Activated CD8-positive, alpha-beta T cell treated with anti-CD3 and anti-CD28 coated beads for 36 hours (primary cell): ENCODE data around the gene DIS3L2. TPM values are rescaled to one million over a fixed set of nuclear protein-coding genes. Genes with fewer than 3 reads are reported as not detected.
"Not testable (repeated sequence)": the region's sequence is repeated elsewhere in the genome, so short reads cannot be mapped to it uniquely, and the experiment has no call there.

ENCODE experiments used
- ATAC-seq: fragments of 200-7000 bp; cut with Tn5 transposase; one replicate; pipeline ENCODE4 v1.10.0; 2021; ENCODE audit warnings: mild to moderate bottlenecking, moderate library complexity
- CTCF ChIA-PET: fragments of 350-600 bp; sonication (Branson Sonifier 250); formaldehyde crosslinking; loops from one replicate; lab custom pipeline; 2021; ENCODE audit warnings: antibody characterized with exemption; lab: Charles Lee
- POLR2A ChIA-PET: fragments of 350-600 bp; sonication (Branson Sonifier 250); formaldehyde crosslinking; loops from one replicate; lab custom pipeline; 2021; ENCODE audit warnings: antibody characterized with exemption; lab: Charles Lee
- DNase-seq: peaks from one replicate; pipeline ENCODE4 v3.0.0-alpha.2; 2020
- H3K27ac Mint-ChIP-seq: one replicate; pipeline ENCODE4 v1.8.0; 2021; ENCODE audit warnings: mild to moderate bottlenecking, mixed read lengths
- H3K27me3 Mint-ChIP-seq: one replicate; pipeline ENCODE4 v1.8.0; 2021; ENCODE audit warnings: mixed read lengths
- H3K36me3 Mint-ChIP-seq: one replicate; pipeline ENCODE4 v1.8.0; 2021; ENCODE audit warnings: low read depth, mixed read lengths
- H3K4me1 Mint-ChIP-seq: one replicate; pipeline ENCODE4 v1.8.0; 2021; ENCODE audit warnings: low read depth, mixed read lengths
- H3K4me3 Mint-ChIP-seq: one replicate; pipeline ENCODE4 v1.8.0; 2021; ENCODE audit warnings: mild to moderate bottlenecking, moderate library complexity, mixed read lengths
- H3K9me3 Mint-ChIP-seq: one replicate; pipeline ENCODE4 v1.8.0; 2021; ENCODE audit warnings: mixed read lengths
- intact Hi-C: fragments of 100-400 bp; cut with micrococcal nuclease; formaldehyde crosslinking; loops from one replicate; pipeline ENCODE4 v1.10.0; 2022
- microRNA-seq: library from miRNA; unstranded; fragments of <30 nt; microRNA quantifications from one replicate; pipeline ENCODE4 v1.2.0, GENCODE V29; 2022; ENCODE audit warnings: borderline microRNAs expressed, borderline replicate concordance
- total RNA-seq, 2 experiments: library from RNA; stranded (reverse); gene quantifications; one replicate each; pipeline ENCODE4 v1.2.3, GENCODE V29; 2021
- TF ChIP-seq, protein P1 (sequence below): fragments of 200-600 bp; IDR thresholded peaks from one replicate; pipeline ENCODE4 v1.8.0; 2022; ENCODE audit warnings: antibody characterized with exemption, mild to moderate bottlenecking

The DIS3L2 gene
- total RNA-seq, 2 experiments from 2014 or later: 26.5 to 27.2 TPM

DNA sequence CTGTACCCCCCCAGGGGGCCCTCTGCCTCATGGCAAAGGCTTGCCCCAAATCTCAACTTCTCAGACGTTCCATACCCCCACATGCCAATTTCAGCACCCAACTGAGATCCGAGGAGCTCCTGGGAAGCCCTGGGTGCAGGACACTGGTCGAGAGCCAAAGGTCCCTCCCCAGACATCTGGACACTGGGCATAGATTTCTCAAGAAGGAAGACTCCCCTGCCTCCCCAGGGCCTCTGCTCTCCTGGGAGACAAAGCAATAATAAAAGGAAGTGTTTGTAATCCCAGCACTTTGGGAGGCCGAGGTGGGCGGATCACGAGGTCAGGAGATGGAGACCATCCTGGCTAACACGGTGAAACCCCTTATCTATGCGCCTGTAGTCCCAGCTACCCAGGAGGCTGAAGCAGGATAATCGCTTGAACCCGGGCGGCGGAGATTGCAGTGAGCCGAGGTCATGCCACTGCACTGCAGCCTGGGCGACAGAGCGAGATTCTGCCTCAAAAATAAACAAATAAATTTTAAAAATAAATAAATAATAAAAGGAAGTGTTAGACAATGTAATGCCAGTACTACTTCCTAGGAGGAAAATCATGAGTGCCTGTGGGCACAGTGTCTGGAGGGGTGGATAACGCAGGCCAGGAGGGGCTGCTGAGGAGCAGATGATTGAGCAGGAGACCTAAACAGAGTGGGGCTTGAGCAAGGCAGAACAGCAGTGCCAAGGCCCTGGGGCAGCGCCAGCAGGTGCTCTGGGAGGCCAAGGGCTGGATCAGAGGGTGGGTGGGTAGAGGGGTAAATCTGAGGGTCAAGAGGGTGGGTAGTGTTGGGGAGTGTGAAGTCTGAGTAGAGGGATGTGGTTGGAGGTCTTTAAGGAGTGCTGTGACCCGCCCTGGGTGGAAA is 421.1 kb downstream of the DIS3L2 start:
- no peaks in the 10 kb centered on the region for H3K36me3 Mint-ChIP-seq
- peaks cover 40% of the 10 kb centered on the region for H3K27me3 Mint-ChIP-seq
- H3K4me3 Mint-ChIP-seq: no peak overlapping the region
- no peaks in the 10 kb centered on the region for H3K4me1 Mint-ChIP-seq
- ATAC-seq (no peak), DNase-seq (no peak)
- TF ChIP-seq, protein P1, sequence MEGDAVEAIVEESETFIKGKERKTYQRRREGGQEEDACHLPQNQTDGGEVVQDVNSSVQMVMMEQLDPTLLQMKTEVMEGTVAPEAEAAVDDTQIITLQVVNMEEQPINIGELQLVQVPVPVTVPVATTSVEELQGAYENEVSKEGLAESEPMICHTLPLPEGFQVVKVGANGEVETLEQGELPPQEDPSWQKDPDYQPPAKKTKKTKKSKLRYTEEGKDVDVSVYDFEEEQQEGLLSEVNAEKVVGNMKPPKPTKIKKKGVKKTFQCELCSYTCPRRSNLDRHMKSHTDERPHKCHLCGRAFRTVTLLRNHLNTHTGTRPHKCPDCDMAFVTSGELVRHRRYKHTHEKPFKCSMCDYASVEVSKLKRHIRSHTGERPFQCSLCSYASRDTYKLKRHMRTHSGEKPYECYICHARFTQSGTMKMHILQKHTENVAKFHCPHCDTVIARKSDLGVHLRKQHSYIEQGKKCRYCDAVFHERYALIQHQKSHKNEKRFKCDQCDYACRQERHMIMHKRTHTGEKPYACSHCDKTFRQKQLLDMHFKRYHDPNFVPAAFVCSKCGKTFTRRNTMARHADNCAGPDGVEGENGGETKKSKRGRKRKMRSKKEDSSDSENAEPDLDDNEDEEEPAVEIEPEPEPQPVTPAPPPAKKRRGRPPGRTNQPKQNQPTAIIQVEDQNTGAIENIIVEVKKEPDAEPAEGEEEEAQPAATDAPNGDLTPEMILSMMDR: no peak
- no peak overlapping the region for H3K27ac Mint-ChIP-seq
- POLR2A ChIA-PET: no interaction called here
- no peaks in the 10 kb centered on the region for H3K9me3 Mint-ChIP-seq
- intact Hi-C loops: no loop called here
- CTCF ChIA-PET: no interaction called here

DNA sequence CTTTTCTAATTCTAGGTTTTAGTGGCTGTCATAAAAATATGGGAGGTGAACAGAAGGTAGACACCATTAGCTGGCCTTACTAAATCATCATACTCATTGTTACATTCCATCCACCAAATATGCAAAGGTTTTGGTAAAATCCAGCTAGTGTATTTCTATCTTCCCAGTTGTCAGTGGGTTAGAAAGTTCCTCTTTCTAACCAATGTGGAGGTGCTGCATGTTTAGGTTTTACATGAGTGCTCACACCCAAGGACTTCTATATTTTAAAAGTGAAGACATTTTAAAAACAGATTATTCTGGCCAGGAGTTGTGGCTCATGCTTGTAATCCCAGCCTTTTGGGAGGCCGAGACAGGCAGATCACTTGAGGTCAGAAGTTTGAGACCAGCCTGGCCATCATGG is 423.0 kb downstream of the DIS3L2 start:
- Mint-ChIP-seq H3K9me3 (no peaks in the 10 kb centered on the region), H3K27me3 (peaks cover 43% of the 10 kb centered on the region), H3K27ac (no peak overlapping the region), H3K36me3 (no peaks in the 10 kb centered on the region), H3K4me3 (no peak overlapping the region), H3K4me1 (no peaks in the 10 kb centered on the region)
- ChIA-PET POLR2A (no interaction called here), CTCF (no interaction called here)
- intact Hi-C loops: no loop called here
- TF ChIP-seq, protein P1: no peak
- no peak for DNase-seq
- ATAC-seq: no peak

DNA sequence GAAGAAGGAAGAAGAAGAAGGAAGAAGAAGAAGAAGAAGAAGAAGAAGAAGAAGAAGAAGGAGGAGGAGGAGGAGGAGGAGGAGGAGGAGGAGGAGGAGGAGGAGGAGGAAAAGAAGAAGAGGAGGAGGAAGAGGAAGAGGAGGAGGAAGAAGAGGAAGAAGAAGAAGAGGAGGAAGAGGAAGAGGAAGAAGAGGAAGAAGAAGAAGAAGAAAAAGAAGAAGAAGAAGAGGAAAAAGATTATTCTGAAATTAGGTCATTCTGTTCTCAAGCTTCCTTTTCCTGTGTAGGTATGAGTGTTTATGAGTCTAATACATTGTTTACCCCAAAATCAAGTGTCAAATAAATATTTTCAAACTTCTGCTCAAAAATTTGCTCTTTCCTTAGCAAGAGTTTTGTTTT is 423.5 kb downstream of the DIS3L2 start:
- intact Hi-C loops, ATAC-seq, H3K36me3 Mint-ChIP-seq, POLR2A ChIA-PET, H3K9me3 Mint-ChIP-seq, H3K4me1 Mint-ChIP-seq, H3K4me3 Mint-ChIP-seq, H3K27ac Mint-ChIP-seq, DNase-seq: not testable (repeated sequence)
- CTCF ChIA-PET: interaction anchor here (1.2 kb wide), 1 partner anchor 17 kb away, joined by 3 read pairs; no protein-coding TSS in a partner anchor
- H3K27me3 Mint-ChIP-seq: peaks cover 48% of the 10 kb centered on the region

DNA sequence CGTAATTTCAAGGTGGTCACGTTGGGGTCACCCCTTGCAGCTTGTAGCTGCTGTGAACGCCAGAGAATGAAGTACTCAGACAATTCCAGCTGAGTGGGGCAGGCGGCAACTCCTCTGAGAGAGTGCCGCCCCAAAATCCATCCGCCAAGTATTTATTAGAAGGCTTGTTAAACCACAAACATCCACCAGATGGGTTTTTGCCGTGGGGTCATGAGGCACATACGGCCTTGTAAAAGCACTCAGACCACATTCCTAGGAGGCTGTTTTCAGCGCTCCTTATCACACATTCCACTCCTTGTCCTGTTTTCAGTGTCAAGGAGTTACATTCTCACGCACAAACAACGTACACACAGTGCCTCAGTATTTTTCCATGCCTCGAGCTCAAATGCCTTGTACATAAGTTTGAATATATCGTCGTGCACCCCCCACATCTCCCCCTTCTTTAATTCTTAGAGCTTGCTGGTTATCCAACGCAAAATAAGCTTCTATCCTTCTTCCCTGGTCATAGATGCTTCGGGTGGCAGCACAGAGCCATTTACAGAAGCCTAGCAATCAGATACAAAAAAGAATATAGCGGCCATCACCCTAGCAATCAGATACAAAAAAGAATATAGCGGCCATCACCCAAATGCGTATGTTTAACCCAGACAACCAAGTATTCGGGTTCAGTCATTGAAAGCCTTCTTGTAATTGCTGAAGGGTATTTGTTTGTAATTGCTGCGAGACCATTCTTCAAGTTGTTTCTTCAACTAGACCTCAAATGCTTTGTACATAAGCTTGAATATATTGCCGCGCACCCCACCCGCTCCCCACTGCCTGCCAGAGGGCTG is 424.4 kb downstream of the DIS3L2 start:
- Mint-ChIP-seq H3K9me3 (no peaks in the 10 kb centered on the region), H3K27me3 (peaks cover 50% of the 10 kb centered on the region), H3K4me1 (no peaks in the 10 kb centered on the region), H3K27ac (no peak overlapping the region), H3K36me3 (no peaks in the 10 kb centered on the region), H3K4me3 (no peak overlapping the region)
- intact Hi-C loops: no loop called here
- ChIA-PET CTCF (interaction anchor here (1.2 kb wide), 1 partner anchor 18 kb away, joined by 3 read pairs; no protein-coding TSS in a partner anchor), POLR2A (no interaction called here)
- DNase-seq (no peak), ATAC-seq (no peak)
- TF ChIP-seq, protein P1: no peak

DNA sequence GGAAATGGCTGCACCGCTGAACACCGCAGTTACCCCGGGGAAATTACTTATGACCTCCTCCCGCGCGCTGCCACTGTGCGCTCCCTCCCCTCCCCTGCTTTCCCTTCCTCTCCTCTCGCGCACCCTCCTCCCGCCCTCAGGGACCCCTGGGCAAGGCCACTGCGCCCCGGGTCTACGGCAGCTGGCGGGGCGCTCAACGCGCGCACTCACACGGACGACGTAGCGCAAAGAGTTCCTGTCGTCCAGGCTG is 424.9 kb downstream of the DIS3L2 start:
- Mint-ChIP-seq H3K36me3 (no peaks in the 10 kb centered on the region), H3K9me3 (no peaks in the 10 kb centered on the region), H3K27me3 (peaks cover 51% of the 10 kb centered on the region), H3K27ac (no peak overlapping the region), H3K4me3 (no peak overlapping the region), H3K4me1 (no peaks in the 10 kb centered on the region)
- TF ChIP-seq, protein P1: no peak
- intact Hi-C loops: no loop called here
- CTCF ChIA-PET: no interaction called here
- ATAC-seq (no peak), DNase-seq (no peak)
- POLR2A ChIA-PET: no interaction called here

Small RNA genes lying within 50 kb of the gene (microRNA-seq; reads per million reads assigned to microRNA genes)
- gene MIR562: not detected

Other genes with a start within 250 kb of the DIS3L2 start
- gene PDE6D, start 180.4 kb upstream of the DIS3L2 start, total RNA-seq: 10 to 100 TPM; 22.8 to 23.5 TPM
- 10 to 100 TPM; 51.3 to 53.6 TPM for gene COPS7B, start 175.3 kb upstream of the DIS3L2 start, total RNA-seq
- gene NPPC, start 35.3 kb upstream of the DIS3L2 start, total RNA-seq: 1 to 10 TPM; 3.5 to 4.7 TPM